CD4-positive, alpha-beta T cell treated with Interleukin-10 for 1 hour (primary cell): ENCODE measurements around the gene CCDC80.

Experiments
- DNase-seq: peaks from one replicate; pipeline ENCODE4 v3.0.0-alpha.2; 2020

The CCDC80 gene

GRCh38 chr3:112656043-112656442, 15.1 kb upstream of the CCDC80 start:
- no peak for DNase-seq

GRCh38 chr3:112654979-112655378, 14.0 kb upstream of the CCDC80 start:
- DNase-seq, result no peak

- no peak for DNase-seq
Measured at GRCh38 chr3:112654492-112654891, 13.5 kb upstream of the CCDC80 start.

- DNase-seq, result no peak
Measured at GRCh38 chr3:112653881-112654300, 12.9 kb upstream of the CCDC80 start.

- no peak for DNase-seq
Measured at GRCh38 chr3:112653209-112653871, 12.4 kb upstream of the CCDC80 start.

- no peak for DNase-seq
Measured at GRCh38 chr3:112651516-112651915, 10.6 kb upstream of the CCDC80 start.

GRCh38 chr3:112651071-112651470, 10.1 kb upstream of the CCDC80 start:
- DNase-seq, result no peak

GRCh38 chr3:112650482-112650881, 9.5 kb upstream of the CCDC80 start:
- DNase-seq, result no peak

- DNase-seq, result no peak
Measured at GRCh38 chr3:112649478-112649735, 8.5 kb upstream of the CCDC80 start.

GRCh38 chr3:112647122-112647521, 6.2 kb upstream of the CCDC80 start:
- no peak for DNase-seq

- no peak for DNase-seq
Measured at GRCh38 chr3:112646623-112647022, 5.7 kb upstream of the CCDC80 start.

- no peak for DNase-seq
Measured at GRCh38 chr3:112644453-112644852, 3.5 kb upstream of the CCDC80 start.

- DNase-seq, result no peak
Measured at GRCh38 chr3:112643621-112644240, 2.8 kb upstream of the CCDC80 start.

GRCh38 chr3:112642912-112643506, 2.1 kb upstream of the CCDC80 start:
- peak; percentile 86 for DNase-seq

- DNase-seq, result no peak
Measured at GRCh38 chr3:112640276-112640929, 540 bp downstream of the CCDC80 start.

GRCh38 chr3:112639455-112640225, 1.3 kb downstream of the CCDC80 start:
- no peak for DNase-seq

- no peak for DNase-seq
Measured at GRCh38 chr3:112638327-112639020, 2.5 kb downstream of the CCDC80 start.

- DNase-seq, result no peak
Measured at GRCh38 chr3:112637700-112638099, 3.2 kb downstream of the CCDC80 start.

- DNase-seq, result no peak
Measured at GRCh38 chr3:112635674-112636073, 5.3 kb downstream of the CCDC80 start.

GRCh38 chr3:112634786-112635541, 6.0 kb downstream of the CCDC80 start:
- no peak for DNase-seq

GRCh38 chr3:112633757-112634156, 7.2 kb downstream of the CCDC80 start:
- DNase-seq, result no peak

- DNase-seq, result no peak
Measured at GRCh38 chr3:112633191-112633590, 7.8 kb downstream of the CCDC80 start.
